Peyer's patch (tissue), 4 donors: ENCODE data around the gene FAM32A.

Experiments used
- CTCF ChIP-seq, 6 experiments: fragments of 450-650 bp in 4 of 6; fragments of 200-600 bp in 2 of 6; sonication (generic) in 1 of 6; IDR thresholded peaks; one replicate each; pipeline ENCODE4 v1.5.1; 2017 to 2019; ENCODE audit warnings: antibody characterized with exemption in 6 of 6, mild to moderate bottlenecking in 3 of 6, moderate library complexity in 1 of 6
- POLR2A ChIP-seq, 2 donors: fragments of 450-650 bp; IDR thresholded peaks; one replicate each; pipeline ENCODE4 v1.5.1; 2017; ENCODE audit warnings: antibody characterized with exemption in 2 of 2, mild to moderate bottlenecking in 2 of 2, moderate library complexity in 2 of 2

GRCh38 chr19:16167055-16167454 is 18.2 kb upstream of the FAM32A start:
- TF ChIP-seq CTCF (IDR thresholded peaks at IDR 0.05) (no peak), POLR2A (IDR thresholded peaks at IDR 0.05) (no peak)
